ENCODE results near the gene USP1. TPM values are rescaled to one million over a fixed set of nuclear protein-coding genes. Genes with fewer than 3 reads are reported as not detected.

The USP1 gene
- total and polyA plus RNA-seq, 10 of the 15 experiments (the other 5 are each of a cell fraction or from before 2014, with no cell fraction given): 25.6 to 77.9 (median 48.1) TPM

DNA sequence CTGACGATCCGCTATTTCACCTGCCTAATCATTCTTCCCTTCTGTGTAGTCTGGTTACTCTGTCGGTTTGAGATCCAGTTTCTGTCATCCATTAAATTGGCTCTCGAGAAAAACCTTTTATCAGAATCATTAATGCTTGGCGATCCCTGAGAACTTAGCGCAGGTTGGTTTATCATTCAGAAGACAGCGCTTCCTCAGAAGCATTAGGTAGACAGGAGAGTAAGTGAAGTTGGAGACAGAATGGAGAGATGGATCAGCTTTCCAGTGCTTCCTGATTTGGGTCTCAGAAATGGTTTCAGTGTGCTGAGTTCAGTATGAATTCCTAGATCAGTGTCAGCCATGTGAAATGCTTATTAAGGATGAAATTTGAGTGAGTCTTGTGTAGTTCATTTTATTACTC, 1.3 kb downstream of the USP1 start:
- no peaks in the 10 kb centered on the region; the same call in 2 of the 3 replicates for H3K9me3 ChIP-seq (replicated peaks; ENCODE audit: control insufficient read depth, insufficient read depth, low read length)
- no peaks in the 10 kb centered on the region for H3K4me1 ChIP-seq (ENCODE audit: control insufficient read depth, insufficient read depth, low read length)
- intact Hi-C loops (cut with micrococcal nuclease; ENCODE audit: unreplicated experiment): loop anchor here (5.0 kb wide), 3 partner anchors 184 to 349 kb away; no protein-coding TSS in a partner anchor
- H3K27me3 ChIP-seq (replicated peaks in 1 of 2; ENCODE audit: control insufficient read depth in 2 of 2, insufficient read depth in 2 of 2, low read length in 1 of 2): no peaks in the 10 kb centered on the region
- no peak overlapping the region for H2AFZ ChIP-seq (ENCODE audit: control insufficient read depth, low read depth, low read length)
- DNase-seq (ENCODE audit: low read depth, low spot score) (no peak), FAIRE-seq (no peak), ATAC-seq (no peak)
- H4K20me1 ChIP-seq (ENCODE audit: control insufficient read depth, insufficient read depth): no peaks in the 10 kb centered on the region
- peak overlapping the region; percentile 95 for H3K27ac ChIP-seq (ENCODE audit: control insufficient read depth, insufficient read depth)
- TF ChIP-seq RBBP5 (conservative IDR thresholded peaks at IDR 0.05): no peak
- TF ChIP-seq, protein P1, sequence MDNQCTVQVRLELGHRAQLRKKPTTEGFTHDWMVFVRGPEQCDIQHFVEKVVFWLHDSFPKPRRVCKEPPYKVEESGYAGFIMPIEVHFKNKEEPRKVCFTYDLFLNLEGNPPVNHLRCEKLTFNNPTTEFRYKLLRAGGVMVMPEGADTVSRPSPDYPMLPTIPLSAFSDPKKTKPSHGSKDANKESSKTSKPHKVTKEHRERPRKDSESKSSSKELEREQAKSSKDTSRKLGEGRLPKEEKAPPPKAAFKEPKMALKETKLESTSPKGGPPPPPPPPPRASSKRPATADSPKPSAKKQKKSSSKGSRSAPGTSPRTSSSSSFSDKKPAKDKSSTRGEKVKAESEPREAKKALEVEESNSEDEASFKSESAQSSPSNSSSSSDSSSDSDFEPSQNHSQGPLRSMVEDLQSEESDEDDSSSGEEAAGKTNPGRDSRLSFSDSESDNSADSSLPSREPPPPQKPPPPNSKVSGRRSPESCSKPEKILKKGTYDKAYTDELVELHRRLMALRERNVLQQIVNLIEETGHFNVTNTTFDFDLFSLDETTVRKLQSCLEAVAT (IDR thresholded peaks at IDR 0.05): no peak
- TF ChIP-seq, protein P2, sequence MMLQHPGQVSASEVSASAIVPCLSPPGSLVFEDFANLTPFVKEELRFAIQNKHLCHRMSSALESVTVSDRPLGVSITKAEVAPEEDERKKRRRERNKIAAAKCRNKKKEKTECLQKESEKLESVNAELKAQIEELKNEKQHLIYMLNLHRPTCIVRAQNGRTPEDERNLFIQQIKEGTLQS (IDR thresholded peaks at IDR 0.05; ENCODE audit: borderline replicate concordance, extremely low read depth, low read depth, low read length): no peak
- TF ChIP-seq WRNIP1 (IDR thresholded peaks at IDR 0.05; ENCODE audit: borderline replicate concordance, low read depth, low read length): 0 out of 2 replicates have a peak, but pooled peaks have one; percentile 88
- TF ChIP-seq HDAC2 (IDR thresholded peaks at IDR 0.05): no peak
- TF ChIP-seq CHD1 (IDR thresholded peaks at IDR 0.05; ENCODE audit: low read depth, low read length): peak; percentile 58; the same call in 1 of the 2 replicates
- TF ChIP-seq SP1 (IDR thresholded peaks at IDR 0.05; ENCODE audit: low read depth, low read length): no peak
- TF ChIP-seq SRF (IDR thresholded peaks at IDR 0.05; ENCODE audit: low read depth in 2 of 2, low read length in 2 of 2): no peak
- TF ChIP-seq NR2C1 (IDR thresholded peaks at IDR 0.05): no peak
- TF ChIP-seq YBX1 (IDR thresholded peaks at IDR 0.05): no peak
- TF ChIP-seq NFXL1 (IDR thresholded peaks at IDR 0.05; ENCODE audit: borderline replicate concordance): no peak
- H3K79me2 ChIP-seq (ENCODE audit: control insufficient read depth, insufficient read depth, low read length): peaks cover 65% of the 10 kb centered on the region
- BruUV-seq (replicated peaks): TSS peak; percentile 46
- ChIA-PET CTCF (no interaction called here), SMC1A (ENCODE audit: uncharacterized antibody, unreplicated experiment) (interaction anchor here (1.2 kb wide), 1 partner anchor 10 kb away, joined by 3 read pairs; no protein-coding TSS in a partner anchor), RAD21 (ENCODE audit: unreplicated experiment) (no interaction called here), POLR2A (interaction anchor here (0.6 kb wide), 1 partner anchor 300 kb away, joined by 3 read pairs; no protein-coding TSS in a partner anchor)
- H3K4me2 ChIP-seq (ENCODE audit: control insufficient read depth, insufficient read depth): peak overlapping the region; percentile 72
- H3K4me3 ChIP-seq: peak overlapping the region; percentile 88
- H3K9ac ChIP-seq (ENCODE audit: control insufficient read depth, insufficient read depth, low read length): peak overlapping the region; percentile 89
- WGBS (ENCODE audit: insufficient coverage, insufficient replicate concordance, low lambda C conversion rate, missing lambda C conversion rate): under 1% methylated on average over 7 of the region's 7 CpGs
- no peaks in the 10 kb centered on the region for H3K36me3 ChIP-seq (ENCODE audit: control insufficient read depth in 2 of 2, insufficient read depth in 2 of 2, low read length in 1 of 2)
- in situ Hi-C loops (cut with MboI): no loop called here
